COLO668 (cell line): ENCODE measurements around the gene RAB4A.
"Not testable (repeated sequence)": the region's sequence is repeated elsewhere in the genome, so short reads cannot be mapped to it uniquely, and the experiment has no call there.

Experiments
- DNase-seq: peaks from one replicate; lab custom pipeline; 2025; ENCODE audit not compliant: unreplicated experiment; lab: John Stamatoyannopoulos, UW

The RAB4A gene

GRCh38 chr1:229271448-229272159, 693 bp downstream of the RAB4A start:
- peak; percentile 60 for DNase-seq

- no peak for DNase-seq
Measured at GRCh38 chr1:229272164-229273158, 1.6 kb downstream of the RAB4A start.

- no peak for DNase-seq
Measured at GRCh38 chr1:229273507-229274232, 2.8 kb downstream of the RAB4A start.

GRCh38 chr1:229275005-229275404, 4.1 kb downstream of the RAB4A start:
- no peak for DNase-seq

GRCh38 chr1:229278120-229278741, 7.3 kb downstream of the RAB4A start:
- DNase-seq, result no peak

GRCh38 chr1:229279242-229279641, 8.3 kb downstream of the RAB4A start:
- DNase-seq, result no peak

- no peak for DNase-seq
Measured at GRCh38 chr1:229280037-229280828, 9.3 kb downstream of the RAB4A start.

GRCh38 chr1:229280921-229281320, 10.0 kb downstream of the RAB4A start:
- no peak for DNase-seq

GRCh38 chr1:229281339-229281926, 10.5 kb downstream of the RAB4A start:
- DNase-seq, result no peak

GRCh38 chr1:229282295-229282823, 11.4 kb downstream of the RAB4A start:
- no peak for DNase-seq

GRCh38 chr1:229283183-229283611, 12.3 kb downstream of the RAB4A start:
- no peak for DNase-seq

GRCh38 chr1:229284887-229285286, 14.0 kb downstream of the RAB4A start:
- no peak for DNase-seq

- no peak for DNase-seq
Measured at GRCh38 chr1:229285440-229285839, 14.5 kb downstream of the RAB4A start.

GRCh38 chr1:229286099-229286766, 15.3 kb downstream of the RAB4A start:
- no peak for DNase-seq

- no peak for DNase-seq
Measured at GRCh38 chr1:229287267-229287666, 16.4 kb downstream of the RAB4A start.

GRCh38 chr1:229288516-229288915, 17.6 kb downstream of the RAB4A start:
- no peak for DNase-seq

GRCh38 chr1:229291686-229292085, 20.8 kb downstream of the RAB4A start:
- not testable (repeated sequence) for DNase-seq

- no peak for DNase-seq
Measured at GRCh38 chr1:229293528-229294204, 22.8 kb downstream of the RAB4A start.
